Thyroid gland (tissue), 4 donors: ENCODE data around the gene WNK1. TPM values are rescaled to one million over a fixed set of nuclear protein-coding genes. Genes with fewer than 3 reads are reported as not detected.

Source experiments
- DNase-seq, 2 donors: peaks; one replicate each; pipeline ENCODE4 v3.0.0-alpha.2; 2019
- H3K27ac ChIP-seq, 3 donors: fragments of 200-600 bp; sonication (generic); 1 replicate in 2 of 3; 2 replicates in 1 of 3; pipeline ENCODE4 v1.5.1; 2016 to 2019; ENCODE audit warnings: mild to moderate bottlenecking in 1 of 3, moderate library complexity in 1 of 3
- H3K27me3 ChIP-seq: fragments of 200-600 bp; sonication (generic); one replicate; pipeline ENCODE4 v1.5.1; 2019
- H3K36me3 ChIP-seq, 2 donors: fragments of 200-600 bp; sonication (generic); one replicate each; pipeline ENCODE4 v1.5.1; 2016 to 2019
- H3K4me1 ChIP-seq, 2 donors: fragments of 200-600 bp; sonication (generic); one replicate each; pipeline ENCODE4 v1.5.1; 2017 to 2019
- H3K4me3 ChIP-seq, 3 donors: fragments of 200-600 bp; sonication (generic); replicated peaks in 1 of 3; 1 replicate in 2 of 3; 2 replicates in 1 of 3; pipeline ENCODE4 v1.5.1; 2016; ENCODE audit warnings: mild to moderate bottlenecking in 1 of 3
- H3K9me3 ChIP-seq: fragments of 200-600 bp; sonication (generic); one replicate; pipeline ENCODE4 v1.5.1; 2017
- POLR2A ChIP-seq, 2 donors: fragments of 450-650 bp; IDR thresholded peaks; one replicate each; pipeline ENCODE4 v1.6.1; 2017; ENCODE audit warnings: antibody characterized with exemption in 2 of 2, mild to moderate bottlenecking in 2 of 2, moderate library complexity in 1 of 2
- WGBS, 2 donors: methylation state at CpG; one replicate each; pipeline ENCODE4 v1.1.5; 2017; 5-methylcytosine and 5-hydroxymethylcytosine counted together
- intact Hi-C: fragments of 100-400 bp; cut with DNase I; formaldehyde crosslinking; loops from one replicate; pipeline ENCODE4 v1.15.1; 2023
- total RNA-seq, 4 donors: library from RNA; depleted of rRNA; stranded (reverse); fragments of >200 nt; gene quantifications; one replicate each; pipeline ENCODE4 v1.2.3, GENCODE V29; 2016
- TF ChIP-seq, protein P1 (sequence below), 6 experiments: fragments of 200-600 bp in 3 of 6; fragments of 450-650 bp in 3 of 6; sonication (generic) in 3 of 6; IDR thresholded peaks; one replicate each; pipeline ENCODE4 v1.5.1; 2016 to 2019; ENCODE audit warnings: antibody characterized with exemption in 6 of 6, mild to moderate bottlenecking in 2 of 6, inconsistent platforms in 1 of 6, moderate library complexity in 1 of 6

WNK1 gene
- total RNA-seq, 4 donors from 2014 or later = 90.0 to 211 (median 109) TPM

DNA sequence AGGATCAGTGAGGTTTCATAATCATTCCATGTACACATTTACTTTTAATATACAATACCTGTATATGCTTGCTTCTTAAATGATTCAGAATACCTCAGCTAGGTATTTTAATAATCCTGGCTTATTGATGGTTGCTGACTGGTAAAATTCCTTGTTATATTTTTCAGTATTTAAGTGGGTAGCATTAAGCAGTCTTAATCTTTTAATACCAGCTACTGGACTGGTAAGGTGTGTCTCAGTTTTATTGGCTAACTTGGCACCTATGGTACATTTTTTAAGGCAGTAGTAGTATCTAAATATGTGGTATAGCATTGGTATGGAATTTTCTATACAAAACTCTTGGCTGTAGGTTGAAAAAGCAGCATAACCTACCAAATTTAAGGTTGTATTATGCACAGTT is 100.5 kb downstream of the WNK1 start:
- Histone ChIP-seq H3K9me3 (no peaks in the 10 kb centered on the region), H3K4me3 (no peak overlapping the region), H3K27ac (no peak overlapping the region), H3K36me3 (peaks cover 0 to 8% of the 10 kb centered on the region in 2 donors), H3K27me3 (no peaks in the 10 kb centered on the region), H3K4me1 (peaks cover 0 to 3% of the 10 kb centered on the region in 2 donors)
- intact Hi-C loops = no loop called here
- DNase-seq = no peak
- TF ChIP-seq, protein P1, sequence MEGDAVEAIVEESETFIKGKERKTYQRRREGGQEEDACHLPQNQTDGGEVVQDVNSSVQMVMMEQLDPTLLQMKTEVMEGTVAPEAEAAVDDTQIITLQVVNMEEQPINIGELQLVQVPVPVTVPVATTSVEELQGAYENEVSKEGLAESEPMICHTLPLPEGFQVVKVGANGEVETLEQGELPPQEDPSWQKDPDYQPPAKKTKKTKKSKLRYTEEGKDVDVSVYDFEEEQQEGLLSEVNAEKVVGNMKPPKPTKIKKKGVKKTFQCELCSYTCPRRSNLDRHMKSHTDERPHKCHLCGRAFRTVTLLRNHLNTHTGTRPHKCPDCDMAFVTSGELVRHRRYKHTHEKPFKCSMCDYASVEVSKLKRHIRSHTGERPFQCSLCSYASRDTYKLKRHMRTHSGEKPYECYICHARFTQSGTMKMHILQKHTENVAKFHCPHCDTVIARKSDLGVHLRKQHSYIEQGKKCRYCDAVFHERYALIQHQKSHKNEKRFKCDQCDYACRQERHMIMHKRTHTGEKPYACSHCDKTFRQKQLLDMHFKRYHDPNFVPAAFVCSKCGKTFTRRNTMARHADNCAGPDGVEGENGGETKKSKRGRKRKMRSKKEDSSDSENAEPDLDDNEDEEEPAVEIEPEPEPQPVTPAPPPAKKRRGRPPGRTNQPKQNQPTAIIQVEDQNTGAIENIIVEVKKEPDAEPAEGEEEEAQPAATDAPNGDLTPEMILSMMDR (IDR thresholded peaks at IDR 0.05) = no peak
- no peak for TF ChIP-seq POLR2A (IDR thresholded peaks at IDR 0.05)

DNA sequence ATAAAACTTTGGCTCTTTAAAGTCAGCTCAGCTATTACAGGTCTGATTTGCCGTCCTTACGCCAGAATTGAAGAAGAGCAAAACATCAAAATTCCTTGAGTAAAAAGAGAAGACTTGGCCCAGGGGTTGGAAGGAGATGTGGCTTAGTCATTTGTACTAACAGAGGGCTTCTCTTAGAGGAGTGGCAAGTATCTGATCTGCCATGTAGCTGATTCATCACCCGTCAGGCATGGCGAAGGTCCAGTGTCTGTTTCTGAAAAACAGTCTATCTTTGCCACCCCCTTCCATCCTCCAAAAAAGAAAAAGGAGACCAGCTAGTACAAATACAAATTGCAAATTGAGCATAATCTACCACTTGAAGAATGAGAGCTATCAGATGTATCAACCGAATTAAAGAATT is 105.2 kb downstream of the WNK1 start:
- WGBS, 2 donors = 94 to 96% methylated on average over 5 of the region's 5 CpGs
- Histone ChIP-seq H3K27ac (no peak overlapping the region), H3K9me3 (no peaks in the 10 kb centered on the region), H3K27me3 (no peaks in the 10 kb centered on the region), H3K4me1 (peaks cover 7 to 10% of the 10 kb centered on the region in 2 donors), H3K36me3 (peaks cover 0 to 8% of the 10 kb centered on the region in 2 donors), H3K4me3 (no peak overlapping the region)
- TF ChIP-seq, protein P1 (IDR thresholded peaks at IDR 0.05) = no peak
- TF ChIP-seq POLR2A (IDR thresholded peaks at IDR 0.05) = no peak
- intact Hi-C loops = no loop called here
- DNase-seq = no peak

DNA sequence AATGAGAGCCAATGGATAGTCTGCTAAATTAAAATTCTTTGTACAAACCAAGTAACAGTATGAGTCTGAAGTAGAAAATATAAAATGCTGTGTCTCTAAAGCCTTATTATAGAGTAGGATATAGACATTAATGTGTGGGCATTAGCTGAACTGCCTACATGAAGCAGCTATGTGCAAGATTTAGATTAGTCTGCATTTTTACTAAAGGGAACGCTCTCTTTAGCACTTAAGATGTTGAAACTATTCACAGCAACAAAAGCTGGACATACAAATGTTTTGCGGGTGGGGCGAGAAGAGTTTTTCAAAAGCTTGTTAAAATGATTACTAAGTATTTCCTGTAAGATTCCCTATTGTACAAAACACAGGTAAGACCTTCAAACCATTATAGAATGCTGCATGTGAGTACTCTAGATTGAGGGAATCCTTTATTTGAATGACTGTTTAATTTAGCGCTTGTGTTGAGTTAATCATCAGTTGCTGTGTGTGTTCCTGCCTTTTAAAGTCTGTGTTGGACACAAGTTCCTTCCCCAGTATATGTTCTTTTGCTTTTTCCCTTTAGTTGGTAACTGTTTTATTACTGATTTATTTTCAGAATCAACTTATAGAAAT is 110.0 kb downstream of the WNK1 start:
- peak in 1 of 2 donors; percentile 19 for DNase-seq
- TF ChIP-seq, protein P1 (IDR thresholded peaks at IDR 0.05) = no peak
- no peak for TF ChIP-seq POLR2A (IDR thresholded peaks at IDR 0.05)
- Histone ChIP-seq H3K27ac (peak overlapping the region in 1 of 3 donors; percentile 11), H3K27me3 (no peaks in the 10 kb centered on the region), H3K4me1 (peaks cover 12 to 14% of the 10 kb centered on the region in 2 donors), H3K9me3 (no peaks in the 10 kb centered on the region), H3K4me3 (no peak overlapping the region), H3K36me3 (peaks cover 0 to 10% of the 10 kb centered on the region in 2 donors)
- intact Hi-C loops = no loop called here
- 48 to 67% methylated on average over 4 of the region's 4 CpGs for WGBS, 2 donors

DNA sequence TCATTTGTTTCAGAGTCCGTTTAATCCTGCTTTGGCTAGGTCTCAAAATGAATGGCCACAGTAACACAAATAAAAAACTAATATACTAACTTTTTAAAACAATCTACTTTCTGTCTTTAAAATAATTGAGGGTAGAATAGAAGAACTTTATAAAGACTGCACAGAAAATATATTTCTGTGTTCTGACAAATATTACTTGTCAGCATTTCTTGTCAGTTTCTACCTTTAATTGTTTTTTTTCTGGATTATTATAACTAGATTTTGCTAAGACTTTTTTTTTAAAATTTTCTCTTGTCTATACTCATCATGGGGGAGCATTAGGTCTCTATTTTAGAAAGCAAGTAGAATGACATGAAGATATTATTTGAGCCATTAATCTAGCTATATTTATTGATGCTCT is 110.9 kb downstream of the WNK1 start:
- TF ChIP-seq POLR2A (IDR thresholded peaks at IDR 0.05) = no peak
- TF ChIP-seq, protein P1 (IDR thresholded peaks at IDR 0.05) = no peak
- DNase-seq = no peak
- WGBS, 2 donors = 86 to 92% methylated on average over 1 of the region's 1 CpG
- peaks cover 0 to 9% of the 10 kb centered on the region in 2 donors for H3K36me3 ChIP-seq
- no peak overlapping the region for H3K4me3 ChIP-seq
- H3K27ac ChIP-seq = no peak overlapping the region
- intact Hi-C loops = no loop called here
- H3K9me3 ChIP-seq = no peaks in the 10 kb centered on the region
- peaks cover 12 to 14% of the 10 kb centered on the region in 2 donors for H3K4me1 ChIP-seq
- H3K27me3 ChIP-seq = no peaks in the 10 kb centered on the region

DNA sequence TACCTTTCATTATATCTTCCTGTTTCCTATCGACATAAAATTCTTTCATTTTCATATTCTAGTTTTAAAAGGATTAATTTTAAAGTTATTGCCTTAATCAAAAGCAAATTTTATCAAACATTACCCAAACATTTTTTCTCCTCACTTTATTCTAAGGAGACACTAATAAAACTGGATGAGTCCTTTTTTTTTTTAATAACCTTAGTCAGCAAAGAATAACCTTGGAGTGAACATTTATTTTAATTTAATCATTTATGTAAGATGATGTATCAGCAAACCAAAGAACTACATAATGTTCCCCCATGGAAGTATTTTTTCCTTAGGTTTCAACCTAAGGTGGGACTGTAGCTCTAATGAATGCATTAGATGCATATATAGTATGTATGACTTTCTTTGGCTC is 113.2 kb downstream of the WNK1 start:
- DNase-seq = no peak
- no peak overlapping the region for H3K4me3 ChIP-seq
- TF ChIP-seq POLR2A (IDR thresholded peaks at IDR 0.05) = no peak
- TF ChIP-seq, protein P1 (IDR thresholded peaks at IDR 0.05) = no peak
- WGBS, 2 donors = 93% methylated on average over 1 of the region's 1 CpG
- no peak overlapping the region for H3K27ac ChIP-seq
- intact Hi-C loops = no loop called here
- H3K36me3 ChIP-seq = peaks cover 4 to 19% of the 10 kb centered on the region in 2 donors
- no peaks in the 10 kb centered on the region for H3K27me3 ChIP-seq
- peaks cover 12 to 14% of the 10 kb centered on the region in 2 donors for H3K4me1 ChIP-seq
- H3K9me3 ChIP-seq = no peaks in the 10 kb centered on the region
